GM12873 (cell line): Measurements from ENCODE around the gene CXCL13.

Source experiments
- CTCF ChIP-seq: IDR thresholded peaks from 2 replicates; pipeline ENCODE4 v1.5.1; 2012; ENCODE audit warnings: low read depth, mild to moderate bottlenecking, moderate library complexity, low read length, control low read depth; ENCODE audit not compliant: insufficient read depth; ENCODE audit errors: missing control alignments

Gene CXCL13

GRCh38 chr4:77593101-77593500 lies 12.5 kb upstream of the CXCL13 start:
- TF ChIP-seq CTCF = no peak

GRCh38 chr4:77593993-77594392 lies 11.6 kb upstream of the CXCL13 start:
- no peak for TF ChIP-seq CTCF

- no peak for TF ChIP-seq CTCF
Measured at GRCh38 chr4:77595364-77595973, 10.2 kb upstream of the CXCL13 start.

- TF ChIP-seq CTCF = peak; percentile 72
Measured at GRCh38 chr4:77599378-77599777, 6.2 kb upstream of the CXCL13 start.

GRCh38 chr4:77600521-77601451 lies 4.8 kb upstream of the CXCL13 start:
- peak; percentile 83 for TF ChIP-seq CTCF

- TF ChIP-seq CTCF = no peak
Measured at GRCh38 chr4:77601614-77602187, 3.9 kb upstream of the CXCL13 start.

- no peak for TF ChIP-seq CTCF
Measured at GRCh38 chr4:77613267-77613666, 7.6 kb downstream of the CXCL13 start.
